ENCODE measurements around the gene TOLLIP.
"Not testable (repeated sequence)": the region's sequence is repeated elsewhere in the genome, so short reads cannot be mapped to it uniquely, and the experiment has no call there.

The TOLLIP gene

GRCh38 chr11:1343391-1344055, 34.1 kb upstream of the TOLLIP start:
- no peak for DNase-seq

- no peak for DNase-seq
Measured at GRCh38 chr11:1342946-1343345, 33.5 kb upstream of the TOLLIP start.

- DNase-seq: no peak
Measured at GRCh38 chr11:1341928-1342524, 32.6 kb upstream of the TOLLIP start.

- not testable (repeated sequence) for DNase-seq
Measured at GRCh38 chr11:1341226-1341625, 31.8 kb upstream of the TOLLIP start.

GRCh38 chr11:1340111-1340510, 30.7 kb upstream of the TOLLIP start:
- DNase-seq: no peak

- no peak for DNase-seq
Measured at GRCh38 chr11:1339066-1339675, 29.7 kb upstream of the TOLLIP start.

GRCh38 chr11:1338201-1339065, 29.0 kb upstream of the TOLLIP start:
- no peak for DNase-seq

GRCh38 chr11:1337647-1338007, 28.2 kb upstream of the TOLLIP start:
- no peak for DNase-seq

GRCh38 chr11:1336836-1337646, 27.6 kb upstream of the TOLLIP start:
- DNase-seq: peak; percentile 27

- DNase-seq: peak; percentile 28
Measured at GRCh38 chr11:1335811-1336761, 26.7 kb upstream of the TOLLIP start.

GRCh38 chr11:1335264-1335810, 25.9 kb upstream of the TOLLIP start:
- DNase-seq: no peak

GRCh38 chr11:1333860-1334259, 24.4 kb upstream of the TOLLIP start:
- no peak for DNase-seq

GRCh38 chr11:1333091-1333772, 23.8 kb upstream of the TOLLIP start:
- DNase-seq: no peak

GRCh38 chr11:1330473-1330872, 21.0 kb upstream of the TOLLIP start:
- no peak for DNase-seq

- no peak for DNase-seq
Measured at GRCh38 chr11:1327064-1327460, 17.6 kb upstream of the TOLLIP start.

GRCh38 chr11:1326435-1327063, 17.1 kb upstream of the TOLLIP start:
- DNase-seq: no peak

GRCh38 chr11:1323774-1324173, 14.3 kb upstream of the TOLLIP start:
- no peak for DNase-seq

- no peak for DNase-seq
Measured at GRCh38 chr11:1317993-1318392, 8.6 kb upstream of the TOLLIP start.

GRCh38 chr11:1317432-1317831, 8.0 kb upstream of the TOLLIP start:
- no peak for DNase-seq

Measured in CD4-positive, alpha-beta T cell treated with Interleukin-4 for 4 hours (primary cell).